Measurements from ENCODE around the gene TWIST1. TPM values are rescaled to one million over a fixed set of nuclear protein-coding genes. Genes with fewer than 3 reads are reported as not detected.

Gene TWIST1
- total RNA-seq, 3 donors from 2014 or later, result 0.15 to 2.4 (median 0.95) TPM

- Mint-ChIP-seq H3K36me3 (ENCODE audit: insufficient read depth) (no peaks in the 10 kb centered on the region), H3K27me3 (ENCODE audit: low read depth) (peaks cover 50% of the 10 kb centered on the region), H3K9me3 (no peaks in the 10 kb centered on the region), H3K4me1 (ENCODE audit: low read depth) (peaks cover 1% of the 10 kb centered on the region), H3K4me3 (no peak overlapping the region)
- DNase-seq, result no peak
- ATAC-seq, result no peak
These were observed 1.4 kb upstream of the TWIST1 start for GRCh38 chr7:19118636-19119371.

DNA sequence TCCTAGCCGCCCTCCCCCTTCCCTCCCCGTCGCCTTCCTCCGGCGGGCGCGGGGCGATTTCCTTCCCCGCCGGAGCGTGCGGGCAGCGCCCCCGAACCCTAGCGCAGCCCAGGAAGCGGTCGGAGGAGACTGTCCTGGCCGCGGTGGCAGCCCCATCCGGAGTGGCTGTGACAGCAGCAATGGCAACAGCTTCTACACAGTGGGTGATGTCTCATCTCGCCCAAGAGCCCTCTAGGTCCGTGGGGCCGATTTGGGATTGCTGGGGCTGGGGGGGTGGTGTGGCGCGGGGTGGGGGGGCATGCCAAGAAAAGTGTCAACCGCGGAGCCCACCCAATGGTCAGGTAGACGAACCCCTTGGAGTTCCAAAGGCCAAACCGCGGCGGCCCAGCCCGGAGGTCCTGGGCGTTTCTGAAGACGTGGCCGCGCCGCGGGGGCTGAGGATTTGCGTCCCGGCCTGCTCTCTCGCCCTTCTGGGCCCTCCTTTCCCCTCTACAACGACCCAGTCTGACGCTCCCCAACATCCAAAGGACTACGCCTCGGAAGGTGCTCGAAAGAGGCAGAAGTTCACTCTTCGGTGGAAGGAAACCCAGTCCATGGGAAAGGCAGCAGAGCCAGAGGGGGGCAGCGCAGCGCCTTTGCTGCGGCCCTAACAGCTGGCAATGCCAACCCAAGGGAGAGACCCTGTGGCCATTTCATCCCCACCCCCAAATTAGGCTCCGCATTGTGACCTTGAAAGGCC is 603 bp upstream of the TWIST1 start:
- Mint-ChIP-seq H3K4me1 (ENCODE audit: low read depth) (peaks cover 1% of the 10 kb centered on the region), H3K9me3 (no peaks in the 10 kb centered on the region), H3K36me3 (ENCODE audit: insufficient read depth) (no peaks in the 10 kb centered on the region), H3K4me3 (no peak overlapping the region), H3K27me3 (ENCODE audit: low read depth) (peaks cover 54% of the 10 kb centered on the region)
- no peak for DNase-seq
- ATAC-seq, result no peak

DNA sequence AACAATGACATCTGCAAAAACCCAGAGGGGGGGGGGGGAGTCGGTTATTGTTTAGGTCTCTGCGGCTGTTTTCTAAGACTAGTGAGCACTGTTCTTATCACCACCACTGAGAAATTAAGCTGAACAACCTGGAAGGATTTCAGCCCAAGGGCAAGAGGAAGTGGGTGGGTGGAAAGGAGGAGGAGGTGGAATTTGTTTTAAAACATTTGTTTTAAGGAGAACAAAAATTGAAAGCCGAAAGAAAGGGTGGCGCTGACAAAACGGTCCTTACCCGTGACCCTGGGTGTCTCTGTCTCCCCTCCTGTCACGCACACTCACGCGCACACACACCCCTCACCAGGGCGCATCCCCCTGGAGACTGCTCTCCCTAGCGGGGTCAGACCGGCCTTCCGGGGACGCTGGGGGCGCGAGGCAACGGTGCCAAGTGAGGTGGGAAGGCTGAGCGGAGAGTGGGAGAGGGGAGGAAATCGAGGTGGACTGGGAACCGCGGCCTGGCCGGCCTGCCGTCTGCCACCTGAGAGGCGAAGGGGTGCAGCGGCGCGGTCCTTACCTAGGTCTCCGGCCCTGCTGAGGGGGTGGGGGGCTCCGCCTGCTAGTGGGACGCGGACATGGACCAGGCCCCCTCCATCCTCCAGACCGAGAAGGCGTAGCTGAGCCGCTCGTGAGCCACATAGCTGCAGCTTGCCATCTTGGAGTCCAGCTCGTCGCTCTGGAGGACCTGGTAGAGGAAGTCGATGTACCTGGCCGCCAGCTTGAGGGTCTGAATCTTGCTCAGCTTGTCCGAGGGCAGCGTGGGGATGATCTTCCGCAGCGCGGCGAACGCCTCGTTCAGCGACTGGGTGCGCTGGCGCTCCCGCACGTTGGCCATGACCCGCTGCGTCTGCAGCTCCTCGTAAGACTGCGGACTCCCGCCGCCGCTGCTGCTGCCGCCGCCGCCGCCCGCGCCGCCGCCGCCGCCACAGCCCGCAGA is 1.0 kb downstream of the TWIST1 start:
- Mint-ChIP-seq H3K27me3 (ENCODE audit: low read depth) (peaks cover 61% of the 10 kb centered on the region), H3K36me3 (ENCODE audit: insufficient read depth) (no peaks in the 10 kb centered on the region), H3K4me1 (ENCODE audit: low read depth) (peaks cover 1% of the 10 kb centered on the region), H3K9me3 (no peaks in the 10 kb centered on the region), H3K4me3 (peak overlapping the region; percentile 41)
- DNase-seq (no peak), ATAC-seq (peak in 1 of 2 donors; percentile 35)

DNA sequence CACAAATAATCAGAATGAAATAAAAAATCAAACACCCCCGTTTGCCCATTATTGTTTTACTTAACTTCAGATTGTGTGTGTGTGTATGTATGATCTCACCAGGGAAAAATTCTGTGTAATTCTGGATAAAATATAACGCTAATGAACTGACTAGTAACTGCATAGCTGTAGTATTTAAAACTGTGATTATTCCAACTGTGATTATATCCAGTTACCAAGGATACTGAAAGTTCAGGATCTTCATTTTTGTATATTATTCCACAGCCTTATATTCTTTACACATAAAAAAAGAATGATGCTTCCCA is 2.9 kb downstream of the TWIST1 start:
- no peak for DNase-seq
- Mint-ChIP-seq H3K4me3 (no peak overlapping the region), H3K4me1 (ENCODE audit: low read depth) (peaks cover 1% of the 10 kb centered on the region), H3K36me3 (ENCODE audit: insufficient read depth) (no peaks in the 10 kb centered on the region), H3K9me3 (no peaks in the 10 kb centered on the region), H3K27me3 (ENCODE audit: low read depth) (peaks cover 67% of the 10 kb centered on the region)
- no peak for ATAC-seq

DNA sequence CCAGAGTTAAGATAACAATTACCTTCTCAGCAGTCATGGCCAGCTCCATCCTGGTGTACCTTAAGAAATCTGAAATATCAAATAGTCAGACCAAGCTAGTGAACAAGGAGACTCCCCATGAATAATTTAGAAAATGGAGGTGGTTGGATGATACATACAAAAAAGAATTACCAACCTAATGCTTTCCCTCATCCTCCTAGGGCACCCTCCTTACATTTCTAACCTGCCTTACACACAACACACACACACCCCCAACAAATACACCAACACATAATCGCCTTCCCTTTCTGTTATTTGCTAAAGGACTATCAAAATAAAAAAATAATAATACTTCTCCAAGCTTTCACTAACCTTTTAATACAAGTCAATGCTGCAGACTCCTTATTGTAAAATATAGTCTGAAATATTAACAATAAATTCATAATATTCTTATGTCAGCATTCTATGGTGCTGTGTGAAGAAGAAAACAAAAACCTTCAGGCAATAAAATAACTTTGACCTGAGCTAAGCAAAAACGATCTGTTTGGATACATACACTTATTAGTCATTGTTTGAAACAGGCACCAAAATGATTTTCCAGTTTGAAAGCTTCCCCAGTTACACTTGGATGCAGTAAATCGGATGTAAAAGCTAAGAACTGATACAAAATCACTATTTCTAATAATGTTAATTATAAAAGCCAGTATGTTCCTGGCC is 3.4 kb downstream of the TWIST1 start:
- no peak for DNase-seq
- no peaks in the 10 kb centered on the region for H3K9me3 Mint-ChIP-seq
- no peaks in the 10 kb centered on the region for H3K36me3 Mint-ChIP-seq (ENCODE audit: insufficient read depth)
- ATAC-seq, result no peak
- H3K4me3 Mint-ChIP-seq, result no peak overlapping the region
- peaks cover 69% of the 10 kb centered on the region for H3K27me3 Mint-ChIP-seq (ENCODE audit: low read depth)
- H3K4me1 Mint-ChIP-seq (ENCODE audit: low read depth), result peaks cover 1% of the 10 kb centered on the region

GRCh38 chr7:19113002-19113350 is 4.5 kb downstream of the TWIST1 start:
- peaks cover 1% of the 10 kb centered on the region for H3K4me1 Mint-ChIP-seq (ENCODE audit: low read depth)
- DNase-seq, result no peak
- H3K9me3 Mint-ChIP-seq, result no peaks in the 10 kb centered on the region
- ATAC-seq, result no peak
- no peak overlapping the region for H3K4me3 Mint-ChIP-seq
- no peaks in the 10 kb centered on the region for H3K36me3 Mint-ChIP-seq (ENCODE audit: insufficient read depth)
- H3K27me3 Mint-ChIP-seq (ENCODE audit: low read depth), result peaks cover 71% of the 10 kb centered on the region

DNA sequence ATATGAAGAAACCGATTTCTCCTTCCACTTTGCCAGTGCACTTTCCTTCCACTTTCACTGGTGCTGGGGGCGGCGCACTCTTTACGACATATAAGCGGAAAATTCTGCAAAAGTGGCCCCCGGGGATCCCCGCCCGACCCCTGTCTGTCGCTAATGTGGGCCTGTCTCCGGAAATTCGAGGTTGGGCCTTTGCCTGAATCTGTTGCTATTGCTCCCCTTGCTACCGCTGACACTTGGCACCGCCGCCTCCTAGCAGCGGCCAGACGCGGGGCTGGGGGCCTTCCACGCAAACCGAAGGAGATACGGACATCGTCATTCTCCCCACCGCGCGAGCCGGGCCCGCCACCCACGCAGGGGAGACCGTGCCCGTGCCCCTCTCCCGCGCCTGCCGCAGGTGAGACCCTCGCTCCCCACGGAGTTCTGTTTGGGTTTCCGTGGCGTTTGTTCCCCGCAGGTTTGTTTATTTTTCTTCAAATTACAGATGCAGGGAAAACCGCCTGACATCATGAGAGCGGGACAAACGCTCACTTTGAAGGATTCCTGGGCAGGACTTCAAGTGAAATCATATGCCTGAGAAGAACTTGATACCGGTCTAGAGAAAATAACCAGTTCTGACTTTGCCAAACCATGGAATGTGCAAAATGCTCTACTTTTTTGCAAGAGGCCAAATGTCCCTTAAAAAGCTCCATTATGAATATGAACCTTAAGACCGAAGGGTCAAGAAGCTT is 5.0 kb downstream of the TWIST1 start:
- Mint-ChIP-seq H3K4me1 (ENCODE audit: low read depth) (peaks cover 1% of the 10 kb centered on the region), H3K4me3 (no peak overlapping the region), H3K9me3 (no peaks in the 10 kb centered on the region), H3K27me3 (ENCODE audit: low read depth) (peaks cover 74% of the 10 kb centered on the region), H3K36me3 (ENCODE audit: insufficient read depth) (no peaks in the 10 kb centered on the region)
- DNase-seq (no peak), ATAC-seq (no peak)

DNA sequence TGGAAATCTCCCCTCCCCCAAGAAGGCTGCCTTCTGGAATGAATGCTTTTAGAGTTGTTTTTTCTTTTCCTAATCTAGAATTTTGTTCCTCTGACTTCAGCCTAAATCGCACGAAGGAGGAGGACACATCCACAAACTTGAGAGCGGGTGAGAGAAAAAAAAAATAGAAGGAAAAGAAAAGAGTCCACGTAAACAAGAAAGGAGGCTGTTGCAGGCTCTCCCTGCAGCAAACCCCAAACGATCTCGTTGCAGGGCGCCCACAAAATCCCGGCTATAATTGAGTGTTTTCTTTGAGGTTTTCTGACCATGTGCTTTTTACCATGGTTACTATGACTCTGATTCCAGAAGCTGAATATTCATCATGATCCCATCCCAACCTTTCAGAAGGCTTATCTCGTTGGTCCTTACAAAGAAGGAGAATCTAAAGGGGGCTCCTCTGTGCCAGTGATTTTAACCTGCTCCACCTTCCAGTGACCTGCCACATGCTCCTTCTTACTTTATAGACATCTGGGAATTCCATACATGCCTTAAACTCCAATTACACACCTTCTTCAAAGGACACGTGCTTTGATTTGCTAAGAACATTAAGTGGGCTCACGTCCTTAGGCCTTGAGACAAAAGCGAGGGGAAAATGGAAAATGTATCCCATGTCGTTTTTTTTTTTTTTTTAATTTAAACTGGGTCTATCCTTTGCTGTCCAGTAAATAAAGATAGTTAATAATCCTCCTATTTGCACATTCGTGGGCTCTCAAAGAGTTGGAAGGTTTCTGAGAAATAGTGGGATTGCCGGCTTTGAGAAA is 5.8 kb downstream of the TWIST1 start:
- ATAC-seq, result no peak
- Mint-ChIP-seq H3K4me1 (ENCODE audit: low read depth) (peaks cover 1% of the 10 kb centered on the region), H3K36me3 (ENCODE audit: insufficient read depth) (no peaks in the 10 kb centered on the region), H3K4me3 (no peak overlapping the region), H3K27me3 (ENCODE audit: low read depth) (peaks cover 81% of the 10 kb centered on the region), H3K9me3 (no peaks in the 10 kb centered on the region)
- DNase-seq, result no peak

DNA sequence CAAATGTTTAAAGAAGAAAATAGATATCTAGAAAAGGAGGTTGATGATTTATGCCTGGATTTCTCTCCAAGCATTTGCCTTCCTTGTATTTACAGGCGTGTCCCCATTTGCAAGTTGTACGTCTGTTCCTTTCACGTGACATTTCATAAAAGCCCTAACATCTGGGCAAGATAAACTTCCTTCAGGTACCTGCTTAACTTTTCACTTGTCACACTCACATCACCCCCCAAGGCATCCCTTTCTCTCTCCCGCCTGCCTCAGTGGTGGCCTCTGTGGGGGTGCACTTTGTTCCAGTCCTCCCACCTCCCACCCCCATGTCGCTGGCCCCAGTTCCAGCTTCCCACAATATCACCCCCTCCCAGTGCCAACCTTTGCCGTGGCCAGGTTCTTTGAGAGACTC is 6.7 kb downstream of the TWIST1 start:
- Mint-ChIP-seq H3K4me1 (ENCODE audit: low read depth) (no peaks in the 10 kb centered on the region), H3K9me3 (no peaks in the 10 kb centered on the region), H3K36me3 (ENCODE audit: insufficient read depth) (no peaks in the 10 kb centered on the region), H3K27me3 (ENCODE audit: low read depth) (peaks cover 85% of the 10 kb centered on the region), H3K4me3 (no peak overlapping the region)
- DNase-seq (no peak), ATAC-seq (no peak)

DNA sequence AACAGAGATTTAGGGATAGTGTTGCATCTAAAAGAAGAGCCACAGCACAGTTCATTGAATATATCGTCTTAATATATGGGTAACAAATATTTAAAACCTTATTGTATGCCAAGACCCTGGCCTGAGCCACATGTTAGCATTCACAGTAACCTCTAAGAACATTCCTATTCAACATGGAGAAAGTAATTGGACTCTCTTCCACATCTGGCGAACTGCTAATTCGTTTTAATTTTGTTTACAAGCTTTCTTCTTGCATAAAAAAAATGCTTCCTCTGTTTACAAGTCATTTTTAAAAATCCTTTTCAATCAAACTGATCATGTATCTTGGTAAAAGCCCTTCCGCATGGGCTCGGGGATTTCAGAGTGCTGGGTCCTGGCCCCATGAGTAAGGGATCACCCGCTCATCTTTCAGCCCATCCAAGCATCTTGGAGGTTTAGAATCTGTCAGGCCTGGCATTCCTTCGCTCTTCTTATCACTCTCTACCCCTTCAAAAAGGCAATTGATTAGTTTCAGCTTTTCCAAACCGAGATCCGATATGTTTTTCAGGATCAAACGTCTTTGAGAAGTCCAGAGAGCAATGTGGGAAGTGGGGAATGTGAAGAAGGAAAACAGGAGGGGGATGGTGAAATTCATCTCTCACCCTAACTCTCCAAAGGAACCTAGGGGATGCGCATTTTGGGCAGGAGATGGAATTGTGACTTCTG is 7.3 kb downstream of the TWIST1 start:
- Mint-ChIP-seq H3K4me3 (no peak overlapping the region), H3K4me1 (ENCODE audit: low read depth) (no peaks in the 10 kb centered on the region), H3K9me3 (no peaks in the 10 kb centered on the region), H3K36me3 (ENCODE audit: insufficient read depth) (no peaks in the 10 kb centered on the region), H3K27me3 (ENCODE audit: low read depth) (peaks cover 91% of the 10 kb centered on the region)
- ATAC-seq (no peak), DNase-seq (no peak)

DNA sequence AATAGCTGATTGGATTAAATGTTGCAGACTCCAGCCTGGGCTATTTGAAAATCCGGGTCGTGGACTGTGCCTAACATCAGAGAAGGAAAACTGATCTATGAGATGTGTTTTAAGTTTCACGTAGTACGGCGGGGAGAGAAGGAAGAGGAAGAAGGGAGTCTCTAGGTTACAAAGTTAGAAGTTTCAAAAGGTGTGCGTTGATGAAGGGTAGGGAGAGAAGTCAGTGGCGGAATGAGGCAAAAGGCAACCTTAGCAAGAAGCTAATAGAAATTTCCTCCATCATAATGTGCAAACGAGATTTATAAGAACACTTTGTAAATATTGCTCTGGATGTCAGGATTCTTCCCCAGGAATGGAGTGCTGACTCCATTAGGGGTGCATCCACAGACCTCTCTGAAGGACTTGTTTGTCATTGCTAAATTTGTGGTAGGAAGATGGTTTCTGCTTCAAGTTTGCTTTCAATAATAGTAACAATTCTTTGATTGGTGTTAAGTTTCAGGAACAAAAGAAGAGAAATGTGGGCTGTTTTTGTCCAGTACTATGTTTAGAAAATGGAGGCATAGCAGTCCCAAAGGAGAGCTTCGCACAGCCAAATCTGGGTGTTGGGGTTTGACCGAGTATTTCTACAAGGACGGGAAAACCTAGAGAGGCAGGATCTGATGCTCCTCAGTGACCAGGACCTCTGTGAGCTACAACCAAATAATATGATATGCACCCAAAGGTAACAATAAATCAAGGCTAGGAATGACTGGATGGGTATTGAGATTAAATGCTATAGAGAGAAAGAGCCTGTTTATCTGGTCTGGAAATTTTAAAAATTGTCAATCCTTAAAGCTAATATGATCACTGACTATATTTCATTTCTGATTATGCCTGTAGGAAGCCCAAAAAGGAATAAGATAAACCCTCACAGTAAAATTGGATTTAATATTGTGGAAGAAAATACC is 8.2 kb downstream of the TWIST1 start:
- H3K36me3 Mint-ChIP-seq (ENCODE audit: insufficient read depth), result no peaks in the 10 kb centered on the region

More for the DNA sequence above, 8.2 kb downstream of the TWIST1 start:
- Mint-ChIP-seq H3K4me3 (no peak overlapping the region), H3K4me1 (ENCODE audit: low read depth) (no peaks in the 10 kb centered on the region), H3K9me3 (no peaks in the 10 kb centered on the region), H3K27me3 (ENCODE audit: low read depth) (peaks cover 95% of the 10 kb centered on the region)
- ATAC-seq (no peak), DNase-seq (no peak)

Data from activated T-cell treated with anti-CD3 and anti-CD28 coated beads, Interleukin-2, amount 50 U/mL, for 4 hours (primary cell).